Spleen (tissue), 11 donors: ENCODE data around the gene AGBL3. TPM values are rescaled to one million over a fixed set of nuclear protein-coding genes. Genes with fewer than 3 reads are reported as not detected.

Experiments
- DNase-seq: peaks from one replicate; pipeline ENCODE4 v3.0.0-alpha.2; 2020
- H3K27ac ChIP-seq, 8 donors: fragments of 200-600 bp; sonication (generic) in 7 of 8; 1 replicate in 4 of 8; 2 replicates in 4 of 8; pipeline versions ENCODE4 v1.5.0 to v1.8.0; 2016 to 2021; ENCODE audit warnings: inconsistent platforms in 4 of 8, mild to moderate bottlenecking in 4 of 8, moderate library complexity in 1 of 8
- H3K27me3 ChIP-seq, 7 donors: fragments of 200-600 bp; sonication (generic) in 6 of 7; replicated peaks in 1 of 7; 1 replicate in 4 of 7; 2 replicates in 3 of 7; pipeline versions ENCODE4 v1.5.0 to v1.8.0; 2016 to 2021; ENCODE audit warnings: inconsistent platforms in 3 of 7, mild to moderate bottlenecking in 1 of 7
- H3K36me3 ChIP-seq, 6 donors: fragments of 200-600 bp; sonication (generic) in 5 of 6; 1 replicate in 4 of 6; 2 replicates in 2 of 6; pipeline versions ENCODE4 v1.5.0 to v1.8.0; 2016 to 2021; ENCODE audit warnings: inconsistent platforms in 2 of 6
- H3K4me1 ChIP-seq, 6 donors: fragments of 200-600 bp; sonication (generic) in 5 of 6; 1 replicate in 3 of 6; 2 replicates in 3 of 6; pipeline versions ENCODE4 v1.5.0 to v1.8.0; 2016 to 2021; ENCODE audit warnings: inconsistent platforms in 3 of 6
- H3K4me3 ChIP-seq, 8 donors: fragments of 200-600 bp; sonication (generic) in 7 of 8; 1 replicate in 4 of 8; 2 replicates in 4 of 8; pipeline versions ENCODE4 v1.5.0 to v1.8.0; 2016 to 2021; ENCODE audit warnings: inconsistent platforms in 4 of 8, mild to moderate bottlenecking in 4 of 8, moderate library complexity in 2 of 8
- H3K9me3 ChIP-seq, 8 donors: fragments of 200-600 bp; sonication (generic) in 7 of 8; 1 replicate in 4 of 8; 2 replicates in 4 of 8; pipeline versions ENCODE4 v1.5.0 to v1.8.0; 2016 to 2021; ENCODE audit warnings: inconsistent platforms in 4 of 8
- CTCF ChIP-seq, 11 experiments: fragments of 200-600 bp in 7 of 11; fragments of 450-650 bp in 4 of 11; sonication (generic) in 4 of 11; IDR thresholded peaks in 8 of 11; conservative IDR thresholded peaks in 3 of 11; 1 replicate in 7 of 11; 2 replicates in 4 of 11; pipeline versions ENCODE4 v1.4.0 to v1.8.0; 2016 to 2021; ENCODE audit warnings: antibody characterized with exemption in 11 of 11, inconsistent platforms in 4 of 11, mild to moderate bottlenecking in 1 of 11
- POLR2A ChIP-seq, 3 donors: fragments of 450-650 bp; IDR thresholded peaks; one replicate each; pipeline ENCODE4 v1.5.1; 2017; ENCODE audit warnings: antibody characterized with exemption in 3 of 3, mild to moderate bottlenecking in 1 of 3
- POLR2AphosphoS5 ChIP-seq, 3 donors: sonication (generic); formaldehyde crosslinking; IDR thresholded peaks; one replicate each; pipeline ENCODE4 v1.5.1; 2017; ENCODE audit warnings: antibody characterized with exemption in 3 of 3
- WGBS, 5 donors: extraction: QIAGEN DNeasy Blood & Tissue Kit in 3 of 5; methylation state at CpG; one replicate each; pipeline versions ENCODE4 v1.1.5 to v1.1.7; 2013 to 2018; 5-methylcytosine and 5-hydroxymethylcytosine counted together
- intact Hi-C: fragments of 100-400 bp; cut with DNase I; formaldehyde crosslinking; loops from one replicate; pipeline ENCODE4 v1.15.0; 2023; ENCODE audit warnings: low total_unique reads
- polyA plus RNA-seq, 3 donors: library from polyadenylated mRNA; stranded (reverse); fragments of 200-250 nt; gene quantifications; one replicate each; pipeline ENCODE4 v1.2.1, GENCODE V29; 2013
- total RNA-seq, 7 donors: library from RNA; depleted of rRNA in 3 of 7; stranded (reverse); fragments of >200 nt in 3 of 7; fragmentation: NEBNext Ultra II Directional in 4 of 7; extraction: Animal tissue kit (Norgen Biotek cat#: 25700) in 4 of 7; gene quantifications; one replicate each; pipeline versions ENCODE4 v1.1.0 to v1.2.1, GENCODE V29; 2016 to 2021
- donor health status: healthy with polysubstance abuse.
- donor health status: DM: no; HTN: no; CAD: no; lungs with moderate emphysema.
- donor health status: DM: no; HTN: no; CAD: no.
- donor health status: Bipolar disorder and iron deficiency.
- donor health status: healthy.
- donor health status: DM: no; HTN: no; CAD: no.
- donor health status: DM: yes; HTN: yes; CAD: no.

The AGBL3 gene
- total and polyA plus RNA-seq, 10 donors, result 1.2 to 12.9 (median 4.9) TPM

- peak; percentile 53 for DNase-seq
- WGBS, 5 donors, result 94 to 99% (median 96%) methylated on average over 3 to 5 of the region's 5 CpGs
- TF ChIP-seq POLR2AphosphoS5 (IDR thresholded peaks at IDR 0.05), result peak in 1 of 3 donors; percentile 12
- TF ChIP-seq CTCF (IDR thresholded peaks at IDR 0.05 in 8 of 11, conservative IDR thresholded peaks at IDR 0.05 in 3 of 11), result no peak
- no peak for TF ChIP-seq POLR2A (IDR thresholded peaks at IDR 0.05)
- Histone ChIP-seq H3K27me3 (no peaks in the 10 kb centered on the region), H3K4me1 (no peaks in the 10 kb centered on the region), H3K9me3 (peaks cover 10 to 55% (median 44%) of the 10 kb centered on the region in 8 donors), H3K27ac (no peak overlapping the region), H3K4me3 (no peak overlapping the region), H3K36me3 (peaks cover 0 to 100% (median 78%) of the 10 kb centered on the region in 6 donors)
- intact Hi-C loops, result no loop called here
Measured at GRCh38 chr7:135184254-135184841, 198.0 kb downstream of the AGBL3 start.

Other genes starting within 250 kb of the AGBL3 start
- 100 to 1,000 TPM; 146 to 333 (median 291) TPM for gene CALD1, start 206.9 kb upstream of the AGBL3 start, total RNA-seq
- gene CALD1, start 206.9 kb upstream of the AGBL3 start, polyA plus RNA-seq, result 10 to 100 TPM; 42.4 to 85.3 (median 48.3) TPM
- gene TMEM140, start 161.6 kb downstream of the AGBL3 start, total RNA-seq, result 10 to 100 TPM; 40.3 to 76.1 (median 45.4) TPM
- gene TMEM140, start 161.6 kb downstream of the AGBL3 start, polyA plus RNA-seq, result 10 to 100 TPM in 2 of 3 donors, 1 to 10 TPM in 1; 7.0 to 16.6 (median 16.3) TPM
- gene CYREN, start 184.2 kb downstream of the AGBL3 start, total RNA-seq, result 10 to 100 TPM; 37.8 to 55.0 (median 48.2) TPM
- gene CYREN, start 184.2 kb downstream of the AGBL3 start, polyA plus RNA-seq, result 10 to 100 TPM; 21.2 to 36.8 (median 23.5) TPM
- 10 to 100 TPM; 15.1 to 31.3 (median 23.8) TPM for gene WDR91, start 225.0 kb downstream of the AGBL3 start, total RNA-seq
- gene WDR91, start 225.0 kb downstream of the AGBL3 start, polyA plus RNA-seq, result 10 to 100 TPM in 2 of 3 donors, 1 to 10 TPM in 1; 6.9 to 12.2 (median 11.4) TPM
- gene STRA8, start 247.3 kb downstream of the AGBL3 start, total RNA-seq, result not detected
- not detected for gene STRA8, start 247.3 kb downstream of the AGBL3 start, polyA plus RNA-seq